Measurements from ENCODE around the gene ZNF362.
A peak's percentile ranks its signal among the peaks of the same experiment; 100 is the strongest.

ZNF362 gene

DNA sequence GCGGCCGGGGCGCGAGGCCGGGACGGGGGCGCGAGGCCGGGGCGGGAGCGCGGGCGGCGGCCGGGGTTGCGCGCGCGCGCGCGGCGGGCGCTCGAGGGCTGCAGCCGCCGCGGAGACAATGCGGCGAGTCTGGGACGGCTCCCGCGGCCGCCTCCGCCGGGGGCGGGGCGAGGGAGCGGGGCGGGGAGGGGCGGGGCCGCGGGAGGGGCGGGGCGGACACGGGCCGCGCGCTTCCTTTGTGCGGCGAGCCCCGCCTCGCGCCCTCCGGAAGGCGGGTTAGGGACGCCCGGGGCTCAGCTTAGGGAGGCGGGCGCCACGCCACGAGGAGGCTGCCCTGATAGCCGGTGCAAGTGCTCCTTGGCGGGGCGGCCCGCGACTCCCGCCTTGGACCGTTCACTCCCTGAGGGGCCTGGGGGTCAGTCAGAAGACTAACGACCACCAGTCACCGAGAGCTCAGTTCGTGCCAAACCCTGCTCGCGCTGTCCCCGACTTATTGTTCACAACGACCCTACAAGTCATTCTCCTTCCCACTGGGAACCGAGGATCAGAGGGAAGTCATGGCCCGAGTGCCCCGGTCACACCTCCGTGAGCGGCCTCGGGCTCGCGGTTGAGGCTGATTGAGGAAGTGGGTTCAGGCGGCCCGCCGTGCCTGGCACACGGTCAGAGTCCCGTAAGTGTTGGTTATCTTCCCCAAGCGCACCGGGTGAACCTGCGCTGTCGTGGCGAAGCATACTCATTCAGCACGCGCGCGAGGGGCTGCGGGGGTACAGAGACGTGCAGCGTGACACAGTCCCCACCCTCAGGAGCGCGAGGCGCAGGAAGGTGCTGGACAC lies 93.7 kb downstream of the ZNF362 start:
- peak; percentile 80 for DNase-seq
